Calu3 (cell line): ENCODE results near the gene PRDM2. TPM values are rescaled to one million over a fixed set of nuclear protein-coding genes. Genes with fewer than 3 reads are reported as not detected.
A peak's percentile ranks its signal among the peaks of the same experiment; 100 is the strongest.

ENCODE experiments used
- BruUV-seq: library from RNA; stranded (reverse); fragments of 400-500 nt; replicated peaks from 2 replicates; lab custom pipeline; 2021; lab: Mats Ljungman, UMichigan
- CTCF ChIA-PET: fragments of 300-600 bp; sonication (Branson Sonifier 250); formaldehyde crosslinking; loops from one replicate; lab custom pipeline; 2022; ENCODE audit warnings: antibody characterized with exemption; lab: Charles Lee
- DNase-seq: peaks from one replicate; pipeline ENCODE4 v3.0.0; 2022
- H3K27ac Mint-ChIP-seq: one replicate; pipeline ENCODE4 v1.8.0; 2022; ENCODE audit warnings: mixed read lengths; ENCODE audit not compliant: unreplicated experiment
- H3K27me3 Mint-ChIP-seq: one replicate; pipeline ENCODE4 v1.8.0; 2022; ENCODE audit warnings: mixed read lengths; ENCODE audit not compliant: unreplicated experiment
- H3K36me3 Mint-ChIP-seq: one replicate; pipeline ENCODE4 v1.8.0; 2022; ENCODE audit warnings: mild to moderate bottlenecking, moderate library complexity, mixed read lengths; ENCODE audit not compliant: insufficient read depth, unreplicated experiment
- H3K4me1 Mint-ChIP-seq: one replicate; pipeline ENCODE4 v1.8.0; 2022; ENCODE audit warnings: mild to moderate bottlenecking, low read depth, mixed read lengths; ENCODE audit not compliant: unreplicated experiment
- H3K4me3 Mint-ChIP-seq: one replicate; pipeline ENCODE4 v1.8.0; 2022; ENCODE audit warnings: mild to moderate bottlenecking, low read depth, moderate library complexity, mixed read lengths; ENCODE audit not compliant: unreplicated experiment
- H3K9me3 Mint-ChIP-seq: one replicate; pipeline ENCODE4 v1.8.0; 2022; ENCODE audit warnings: low read depth, mixed read lengths; ENCODE audit not compliant: unreplicated experiment
- CTCF ChIP-seq: fragments of 200-600 bp; IDR thresholded peaks from one replicate; pipeline ENCODE4 v1.8.0; 2022; ENCODE audit warnings: antibody characterized with exemption; ENCODE audit not compliant: unreplicated experiment
- intact Hi-C: fragments of 100-400 bp; cut with micrococcal nuclease; formaldehyde crosslinking; loops from one replicate; pipeline ENCODE4 v1.10.0; 2022; ENCODE audit not compliant: unreplicated experiment
- total RNA-seq: library from RNA; stranded (reverse); gene quantifications from 2 replicates; pipeline ENCODE4 v1.2.3, GENCODE V29; 2022

PRDM2 gene
- total RNA-seq, 1 experiment from 2014 or later: 29.9 TPM

- Mint-ChIP-seq H3K36me3 (no peaks in the 10 kb centered on the region), H3K4me1 (peaks cover 10% of the 10 kb centered on the region), H3K27ac (no peak overlapping the region), H3K4me3 (no peak overlapping the region), H3K9me3 (no peaks in the 10 kb centered on the region), H3K27me3 (no peaks in the 10 kb centered on the region)
- no peak for TF ChIP-seq CTCF
- no peak for DNase-seq
- intact Hi-C loops: no loop called here
- CTCF ChIA-PET: no interaction called here
- no TSS peak for BruUV-seq
Observed at GRCh38 chr1:13797397-13797796, 97.4 kb downstream of the PRDM2 start.

DNA sequence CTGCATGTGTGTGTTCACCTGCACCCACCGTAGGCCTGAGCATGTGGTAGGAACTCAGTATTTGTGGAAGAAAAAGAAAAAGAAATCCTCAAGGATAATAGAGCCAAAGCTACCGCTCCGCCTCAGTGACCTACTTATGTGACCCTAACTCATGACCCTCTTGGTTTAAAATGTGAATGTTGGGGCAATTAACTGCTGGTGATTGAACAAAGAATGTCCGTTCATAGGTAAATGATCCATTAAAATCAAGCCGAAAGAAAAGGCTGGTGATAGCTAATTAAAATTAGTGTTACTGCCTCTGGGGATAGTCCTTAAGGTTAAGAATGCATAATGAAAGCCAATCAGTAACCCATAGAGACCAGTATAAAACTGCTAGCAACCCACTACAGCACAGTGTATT, 98.1 kb downstream of the PRDM2 start:
- CTCF ChIA-PET: no interaction called here
- H3K27me3 Mint-ChIP-seq: no peaks in the 10 kb centered on the region
- no TSS peak for BruUV-seq
- TF ChIP-seq CTCF: no peak
- no peak for DNase-seq
- H3K9me3 Mint-ChIP-seq: no peaks in the 10 kb centered on the region
- no peaks in the 10 kb centered on the region for H3K36me3 Mint-ChIP-seq
- H3K27ac Mint-ChIP-seq: no peak overlapping the region
- H3K4me3 Mint-ChIP-seq: no peak overlapping the region
- intact Hi-C loops: loop anchor here (2.0 kb wide), 1 partner anchor 39 kb away; no protein-coding TSS in a partner anchor
- peaks cover 10% of the 10 kb centered on the region for H3K4me1 Mint-ChIP-seq

GRCh38 chr1:13799502-13800283, 99.7 kb downstream of the PRDM2 start:
- H3K4me1 Mint-ChIP-seq: peaks cover 10% of the 10 kb centered on the region
- no TSS peak for BruUV-seq
- no peak for TF ChIP-seq CTCF

DNA sequence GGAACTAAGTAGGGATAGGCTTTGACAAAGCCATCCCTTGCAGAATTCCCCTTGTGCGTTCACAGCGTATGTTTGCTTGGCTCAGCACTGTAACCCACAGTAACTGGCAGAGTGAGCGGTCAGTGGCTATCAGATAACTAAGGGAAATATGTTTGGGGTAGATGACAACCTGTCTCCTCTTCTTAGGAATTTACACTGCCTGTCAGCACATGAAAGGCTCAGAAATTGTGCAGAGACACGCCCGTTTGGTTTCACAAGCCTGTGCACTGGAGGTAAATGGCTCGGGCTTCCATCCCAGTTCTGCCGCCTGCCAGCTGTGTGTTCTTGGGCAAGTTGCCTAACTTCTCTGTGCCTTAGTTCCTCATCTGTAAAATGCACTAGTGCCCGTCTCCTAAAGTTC, 101.2 kb downstream of the PRDM2 start:
- CTCF ChIA-PET: no interaction called here
- no peaks in the 10 kb centered on the region for H3K27me3 Mint-ChIP-seq
- no peaks in the 10 kb centered on the region for H3K9me3 Mint-ChIP-seq
- intact Hi-C loops: no loop called here
- H3K4me3 Mint-ChIP-seq: no peak overlapping the region
- BruUV-seq: no TSS peak
- no peak for DNase-seq
- H3K4me1 Mint-ChIP-seq: peaks cover 10% of the 10 kb centered on the region
- H3K27ac Mint-ChIP-seq: no peak overlapping the region
- H3K36me3 Mint-ChIP-seq: no peaks in the 10 kb centered on the region
- no peak for TF ChIP-seq CTCF

More at GRCh38 chr1:13799502-13800283, 99.7 kb downstream of the PRDM2 start:
- intact Hi-C loops: loop anchor here (2.0 kb wide), 1 partner anchor 41 kb away; no protein-coding TSS in a partner anchor
- Mint-ChIP-seq H3K27me3 (no peaks in the 10 kb centered on the region), H3K36me3 (no peaks in the 10 kb centered on the region), H3K27ac (no peak overlapping the region), H3K4me3 (peak overlapping the region; percentile 21), H3K9me3 (no peaks in the 10 kb centered on the region)
- no peak for DNase-seq
- CTCF ChIA-PET: no interaction called here
